Measurements from ENCODE around the gene MIGA1.
"Not testable (repeated sequence)": the region's sequence is repeated elsewhere in the genome, so short reads cannot be mapped to it uniquely, and the experiment has no call there.

The MIGA1 gene

GRCh38 chr1:77779529-77780281, at the start of gene MIGA1:
TSS of gene MIGA1 (plus strand) at chr1:77779649. CDS start at chr1:77783253, 3,604 bp downstream.
- peak; percentile 66 for DNase-seq (ENCODE audit: low read depth)

GRCh38 chr1:77732090-77732489, 47.4 kb upstream of the MIGA1 start:
- no peak for DNase-seq (ENCODE audit: low read depth)

GRCh38 chr1:77739235-77739634, 40.2 kb upstream of the MIGA1 start:
- no peak for DNase-seq (ENCODE audit: low read depth)

GRCh38 chr1:77741316-77741715, 38.1 kb upstream of the MIGA1 start:
- DNase-seq (ENCODE audit: low read depth): no peak

- no peak for DNase-seq (ENCODE audit: low read depth)
These were observed 37.4 kb upstream of the MIGA1 start for GRCh38 chr1:77742011-77742555.

- no peak for DNase-seq (ENCODE audit: low read depth)
These were observed 34.9 kb upstream of the MIGA1 start for GRCh38 chr1:77744576-77744975.

- DNase-seq (ENCODE audit: low read depth): not testable (repeated sequence)
These were observed 30.0 kb upstream of the MIGA1 start for GRCh38 chr1:77749489-77749888.

GRCh38 chr1:77756052-77756754, 23.2 kb upstream of the MIGA1 start:
- DNase-seq (ENCODE audit: low read depth): no peak

- no peak for DNase-seq (ENCODE audit: low read depth)
These were observed 22.3 kb upstream of the MIGA1 start for GRCh38 chr1:77757066-77757584.

GRCh38 chr1:77757603-77758002, 21.8 kb upstream of the MIGA1 start:
- no peak for DNase-seq (ENCODE audit: low read depth)

- peak; percentile 85 for DNase-seq (ENCODE audit: low read depth)
These were observed 20.1 kb upstream of the MIGA1 start, which contains the start of gene USP33 for GRCh38 chr1:77759071-77760028. TSS of gene USP33 (minus strand) at chr1:77759852. CDS start at chr1:77741697, 18,155 bp downstream.

GRCh38 chr1:77762072-77762476, 17.4 kb upstream of the MIGA1 start:
- DNase-seq (ENCODE audit: low read depth): no peak

- no peak for DNase-seq (ENCODE audit: low read depth)
These were observed 11.4 kb upstream of the MIGA1 start for GRCh38 chr1:77768006-77768405.

GRCh38 chr1:77776007-77776700, 3.3 kb upstream of the MIGA1 start:
- DNase-seq (ENCODE audit: low read depth): no peak

GRCh38 chr1:77781683-77782082, 2.2 kb downstream of the MIGA1 start:
- no peak for DNase-seq (ENCODE audit: low read depth)

GRCh38 chr1:77783141-77783540, 3.7 kb downstream of the MIGA1 start:
- DNase-seq (ENCODE audit: low read depth): no peak

- not testable (repeated sequence) for DNase-seq (ENCODE audit: low read depth)
These were observed 6.8 kb downstream of the MIGA1 start for GRCh38 chr1:77786093-77786741.

GRCh38 chr1:77794550-77794949, 15.1 kb downstream of the MIGA1 start:
- no peak for DNase-seq (ENCODE audit: low read depth)

- no peak for DNase-seq (ENCODE audit: low read depth)
These were observed 17.4 kb downstream of the MIGA1 start for GRCh38 chr1:77796695-77797405.

GRCh38 chr1:77797991-77798390, 18.5 kb downstream of the MIGA1 start:
- DNase-seq (ENCODE audit: low read depth): no peak

All from stimulated activated CD8-positive, alpha-beta memory T cell treated with anti-CD3 and anti-CD28 coated beads, Interleukin-12 subunit alpha, Interleukin-12 subunit beta, amount 100 ng/mL, for 4 hours (primary cell).